ENCODE results near the gene NAALADL2.

- no peak for TF ChIP-seq CTCF (IDR thresholded peaks at IDR 0.05; ENCODE audit: control extremely low read depth in 1 of 3, insufficient read depth in 1 of 3, low read depth in 1 of 3, low read length in 3 of 3)
- TF ChIP-seq POLR2AphosphoS5 (IDR thresholded peaks at IDR 0.05; ENCODE audit: low read depth, low read length) = no peak
Measured at GRCh38 chr3:175640958-175641357, 781.8 kb downstream of the NAALADL2 start.
